ENCODE data around the gene XIRP2.

DNA sequence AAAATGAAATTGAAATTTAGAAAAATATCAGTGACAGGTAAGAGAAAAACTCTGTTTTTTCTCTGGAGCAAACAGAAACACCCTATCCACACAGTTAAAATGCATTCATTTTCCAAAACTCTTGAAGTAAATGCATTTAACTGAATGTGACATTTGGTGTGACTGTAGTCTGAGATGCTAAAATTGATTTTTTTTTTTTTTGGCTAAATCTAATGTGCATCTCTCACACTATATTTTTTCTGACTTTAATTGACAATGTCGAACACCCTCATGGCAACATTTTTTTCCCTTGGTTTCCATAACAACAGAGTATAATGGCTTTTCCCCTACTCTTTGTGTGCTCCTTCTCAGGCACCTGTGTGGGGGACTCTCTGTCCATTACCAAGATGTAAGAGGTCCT is 366.4 kb downstream of the XIRP2 start:
- TF ChIP-seq, protein P1, sequence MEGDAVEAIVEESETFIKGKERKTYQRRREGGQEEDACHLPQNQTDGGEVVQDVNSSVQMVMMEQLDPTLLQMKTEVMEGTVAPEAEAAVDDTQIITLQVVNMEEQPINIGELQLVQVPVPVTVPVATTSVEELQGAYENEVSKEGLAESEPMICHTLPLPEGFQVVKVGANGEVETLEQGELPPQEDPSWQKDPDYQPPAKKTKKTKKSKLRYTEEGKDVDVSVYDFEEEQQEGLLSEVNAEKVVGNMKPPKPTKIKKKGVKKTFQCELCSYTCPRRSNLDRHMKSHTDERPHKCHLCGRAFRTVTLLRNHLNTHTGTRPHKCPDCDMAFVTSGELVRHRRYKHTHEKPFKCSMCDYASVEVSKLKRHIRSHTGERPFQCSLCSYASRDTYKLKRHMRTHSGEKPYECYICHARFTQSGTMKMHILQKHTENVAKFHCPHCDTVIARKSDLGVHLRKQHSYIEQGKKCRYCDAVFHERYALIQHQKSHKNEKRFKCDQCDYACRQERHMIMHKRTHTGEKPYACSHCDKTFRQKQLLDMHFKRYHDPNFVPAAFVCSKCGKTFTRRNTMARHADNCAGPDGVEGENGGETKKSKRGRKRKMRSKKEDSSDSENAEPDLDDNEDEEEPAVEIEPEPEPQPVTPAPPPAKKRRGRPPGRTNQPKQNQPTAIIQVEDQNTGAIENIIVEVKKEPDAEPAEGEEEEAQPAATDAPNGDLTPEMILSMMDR (IDR thresholded peaks at IDR 0.05): no peak
- no peak for TF ChIP-seq ZFX (IDR thresholded peaks at IDR 0.05; ENCODE audit: borderline replicate concordance)
